BJ (cell line): Measurements from ENCODE around the gene IKBKE. TPM values are rescaled to one million over a fixed set of nuclear protein-coding genes. Genes with fewer than 3 reads are reported as not detected.
A peak's percentile ranks its signal among the peaks of the same experiment; 100 is the strongest.

Source experiments
- CTCF ChIA-PET: fragments of 350-600 bp; formaldehyde crosslinking; extraction: SDS; loops from one replicate; lab custom pipeline; 2021; ENCODE audit warnings: antibody characterized with exemption, inconsistent platforms; lab: Yijun Ruan, JAX
- POLR2A ChIA-PET: fragments of 300-600 bp; sonication (Branson Sonifier 250); formaldehyde crosslinking; extraction: SDS; loops from one replicate; lab custom pipeline; 2021; ENCODE audit warnings: antibody characterized with exemption; lab: Charles Lee
- DNase-seq: peaks from one replicate; pipeline ENCODE4 v3.0.0-alpha.2; 2011; ENCODE audit warnings: low read depth
- H3K27me3 ChIP-seq: 2 replicates; pipeline ENCODE4 v1.6.0; 2011; ENCODE audit warnings: low read length; ENCODE audit not compliant: control insufficient read depth, insufficient read depth
- H3K36me3 ChIP-seq: 2 replicates; pipeline ENCODE4 v1.5.1; 2011; ENCODE audit warnings: low read length; ENCODE audit not compliant: control insufficient read depth, insufficient read depth
- H3K4me3 ChIP-seq: 2 replicates; pipeline ENCODE4 v1.5.1; 2011; ENCODE audit warnings: low read depth, mild to moderate bottlenecking, control low read depth, low read length
- polyA plus RNA-seq: library from polyadenylated mRNA; depleted of rRNA; stranded (reverse); fragments of >200 nt; gene quantifications from 2 replicates; pipeline ENCODE4 v1.2.3, GENCODE V29; 2011
- TF ChIP-seq, protein P1 (sequence below): IDR thresholded peaks from 2 replicates; pipeline ENCODE4 v1.5.1; 2011; ENCODE audit warnings: low read depth, mild to moderate bottlenecking, control low read depth, inconsistent platforms, low read length, moderate library complexity; ENCODE audit not compliant: insufficient read depth

The IKBKE gene
- polyA plus RNA-seq, 1 experiment = 23.0 TPM

GRCh38 chr1:206502403-206502802 is 32.1 kb downstream of the IKBKE start:
- DNase-seq = no peak
- H3K4me3 ChIP-seq = no peak overlapping the region
- ChIA-PET CTCF (interaction anchor here (1.3 to 4.9 kb wide), 4 partner anchors 12 to 82 kb away, joined by 5 to 55 read pairs (median 15); no protein-coding TSS in a partner anchor), POLR2A (interaction anchor here (0.6 kb wide), 1 partner anchor 32 kb away, joined by 11 read pairs; no protein-coding TSS in a partner anchor)
- peaks cover 1% of the 10 kb centered on the region; the same call in 1 of the 2 replicates for H3K36me3 ChIP-seq
- no peaks in the 10 kb centered on the region for H3K27me3 ChIP-seq
- TF ChIP-seq, protein P1, sequence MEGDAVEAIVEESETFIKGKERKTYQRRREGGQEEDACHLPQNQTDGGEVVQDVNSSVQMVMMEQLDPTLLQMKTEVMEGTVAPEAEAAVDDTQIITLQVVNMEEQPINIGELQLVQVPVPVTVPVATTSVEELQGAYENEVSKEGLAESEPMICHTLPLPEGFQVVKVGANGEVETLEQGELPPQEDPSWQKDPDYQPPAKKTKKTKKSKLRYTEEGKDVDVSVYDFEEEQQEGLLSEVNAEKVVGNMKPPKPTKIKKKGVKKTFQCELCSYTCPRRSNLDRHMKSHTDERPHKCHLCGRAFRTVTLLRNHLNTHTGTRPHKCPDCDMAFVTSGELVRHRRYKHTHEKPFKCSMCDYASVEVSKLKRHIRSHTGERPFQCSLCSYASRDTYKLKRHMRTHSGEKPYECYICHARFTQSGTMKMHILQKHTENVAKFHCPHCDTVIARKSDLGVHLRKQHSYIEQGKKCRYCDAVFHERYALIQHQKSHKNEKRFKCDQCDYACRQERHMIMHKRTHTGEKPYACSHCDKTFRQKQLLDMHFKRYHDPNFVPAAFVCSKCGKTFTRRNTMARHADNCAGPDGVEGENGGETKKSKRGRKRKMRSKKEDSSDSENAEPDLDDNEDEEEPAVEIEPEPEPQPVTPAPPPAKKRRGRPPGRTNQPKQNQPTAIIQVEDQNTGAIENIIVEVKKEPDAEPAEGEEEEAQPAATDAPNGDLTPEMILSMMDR = no peak

DNA sequence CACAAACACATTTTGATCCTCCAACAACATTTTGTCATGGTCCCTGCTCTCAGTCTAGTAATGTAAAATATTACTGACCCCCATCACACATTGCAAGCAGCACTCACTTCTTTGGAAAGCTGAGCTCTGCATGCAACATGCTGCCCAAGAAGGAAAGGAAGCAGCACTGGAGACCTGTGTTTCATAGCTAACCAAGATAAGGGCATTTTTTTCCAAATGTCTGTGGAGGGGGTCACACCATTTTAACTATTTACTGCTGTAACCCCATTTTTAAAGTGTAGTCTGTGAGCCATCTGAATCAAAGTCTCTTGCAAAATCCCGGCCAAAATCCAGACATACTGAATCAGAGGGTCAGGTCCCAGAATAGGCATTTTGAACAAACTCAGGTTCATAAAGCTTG is 32.5 kb downstream of the IKBKE start:
- Histone ChIP-seq H3K36me3 (peaks cover 1% of the 10 kb centered on the region; the same call in 1 of the 2 replicates), H3K4me3 (no peak overlapping the region), H3K27me3 (no peaks in the 10 kb centered on the region)
- DNase-seq = no peak
- CTCF ChIA-PET = interaction anchor here (1.3 to 4.7 kb wide), 5 partner anchors 13 to 161 kb away, joined by 5 to 23 read pairs (median 7); no protein-coding TSS in a partner anchor
- POLR2A ChIA-PET = interaction anchor here (0.6 kb wide), 1 partner anchor 23 kb away, joined by 3 read pairs; no protein-coding TSS in a partner anchor
- TF ChIP-seq, protein P1 = no peak

DNA sequence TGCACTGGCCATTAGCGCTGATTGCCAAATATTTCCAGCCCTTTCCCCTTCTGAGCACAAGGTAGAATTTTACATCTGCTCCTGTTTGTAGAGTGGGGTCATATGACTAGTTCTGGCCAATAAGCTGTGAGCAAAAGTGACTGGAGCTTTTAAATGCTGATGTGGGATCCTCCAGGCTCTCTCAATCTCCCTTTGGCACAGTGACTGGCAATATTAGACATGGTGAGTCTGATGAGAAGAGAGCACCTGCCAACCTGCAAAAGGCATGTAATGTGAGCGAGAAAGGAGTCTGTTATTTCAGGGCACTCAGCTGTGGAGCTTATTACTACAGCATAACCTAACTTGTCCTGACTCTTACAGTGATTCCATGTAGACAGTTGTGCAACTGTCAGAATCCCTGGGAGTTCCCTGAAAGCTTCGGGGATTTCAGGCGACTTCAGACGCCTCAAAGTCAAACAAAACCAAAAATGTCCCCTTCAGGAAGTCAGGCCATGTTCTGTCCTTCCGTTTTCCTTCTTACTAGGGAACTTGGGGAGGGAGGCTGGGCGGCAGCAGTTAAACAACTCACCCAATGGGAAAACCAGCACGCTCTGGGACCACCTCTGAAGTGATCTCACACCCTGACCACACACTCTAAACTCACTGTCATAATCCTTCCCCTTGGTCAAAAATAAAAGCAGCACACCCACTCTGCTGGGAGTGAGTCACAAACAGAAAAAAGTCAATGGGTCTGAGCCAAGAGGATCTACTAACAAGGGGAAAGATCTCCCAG is 33.5 kb downstream of the IKBKE start:
- no peak overlapping the region for H3K4me3 ChIP-seq
- TF ChIP-seq, protein P1 = no peak
- H3K36me3 ChIP-seq = no peaks in the 10 kb centered on the region
- H3K27me3 ChIP-seq = 0 out of 2 replicates have a peak, but pooled peaks cover 3% of the 10 kb centered on the region
- ChIA-PET POLR2A (interaction anchor here (0.6 kb wide), 1 partner anchor 109 kb away, joined by 5 read pairs; no protein-coding TSS in a partner anchor), CTCF (interaction anchor here (1.1 to 4.7 kb wide), 7 partner anchors 8 to 160 kb away, joined by 4 to 23 read pairs (median 5); no protein-coding TSS in a partner anchor)
- peak; percentile 88 for DNase-seq

- Histone ChIP-seq H3K27me3 (0 out of 2 replicates have a peak, but pooled peaks cover 3% of the 10 kb centered on the region), H3K4me3 (no peak overlapping the region), H3K36me3 (no peaks in the 10 kb centered on the region)
- POLR2A ChIA-PET = no interaction called here
- TF ChIP-seq, protein P1 = no peak
- CTCF ChIA-PET = interaction anchor here (0.7 to 4.7 kb wide), 8 partner anchors 9 to 222 kb away, joined by 3 to 23 read pairs (median 4); no protein-coding TSS in a partner anchor
- no peak for DNase-seq
Observed at GRCh38 chr1:206504363-206504713, 34.1 kb downstream of the IKBKE start.

- H3K36me3 ChIP-seq = no peaks in the 10 kb centered on the region
- ChIA-PET POLR2A (no interaction called here), CTCF (interaction anchor here (0.6 to 1.8 kb wide), 14 partner anchors 10 to 540 kb away, joined by 3 to 9 read pairs (median 4); no protein-coding TSS in a partner anchor)
- H3K4me3 ChIP-seq = no peak overlapping the region
- peaks cover 6% of the 10 kb centered on the region; the same call in 1 of the 2 replicates for H3K27me3 ChIP-seq
- TF ChIP-seq, protein P1 = peak; percentile 67
- no peak for DNase-seq
Observed at GRCh38 chr1:206505702-206506355, 35.6 kb downstream of the IKBKE start.
